Testis (tissue), 2 donors: ENCODE measurements around the gene NFIB.

ENCODE experiments used
- CTCF ChIP-seq, 3 experiments: fragments of 450-650 bp in 2 of 3; fragments of 200-600 bp in 1 of 3; sonication (generic) in 1 of 3; IDR thresholded peaks; one replicate each; pipeline ENCODE4 v1.5.1; 2016 to 2019; ENCODE audit warnings: antibody characterized with exemption in 3 of 3, mild to moderate bottlenecking in 2 of 3, moderate library complexity in 1 of 3
- POLR2A ChIP-seq: fragments of 450-650 bp; IDR thresholded peaks from one replicate; pipeline ENCODE4 v1.6.1; 2017; ENCODE audit warnings: antibody characterized with exemption, mild to moderate bottlenecking, moderate library complexity

DNA sequence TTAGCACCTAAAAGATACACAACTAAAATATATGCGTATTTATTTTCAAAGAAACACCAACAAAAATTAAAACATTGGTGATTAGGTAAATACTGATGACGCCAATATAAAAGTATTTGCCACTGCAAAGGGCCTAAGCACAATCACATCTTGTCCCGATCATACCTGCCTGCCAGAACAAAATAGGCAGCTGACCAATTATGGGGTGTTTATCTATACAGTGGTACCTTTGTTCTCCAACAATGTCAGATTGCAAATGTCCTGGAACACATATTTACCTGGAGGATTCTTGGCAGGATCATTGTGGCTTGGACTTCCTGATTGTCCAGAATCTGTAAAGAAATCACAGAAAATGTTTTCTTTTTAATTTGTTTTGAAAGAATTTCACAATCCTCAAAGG is 134.5 kb downstream of the NFIB start:
- TF ChIP-seq CTCF (IDR thresholded peaks at IDR 0.05) (no peak), POLR2A (no peak)
